CD1c-positive myeloid dendritic cell (primary cell): ENCODE measurements around the gene HDHD2.
"Not testable (repeated sequence)": the region's sequence is repeated elsewhere in the genome, so short reads cannot be mapped to it uniquely, and the experiment has no call there.

Experiments
- DNase-seq: peaks from one replicate; pipeline ENCODE4 v3.0.0-alpha.2; 2016; ENCODE audit errors: extremely low spot score

HDHD2 gene, protein sequence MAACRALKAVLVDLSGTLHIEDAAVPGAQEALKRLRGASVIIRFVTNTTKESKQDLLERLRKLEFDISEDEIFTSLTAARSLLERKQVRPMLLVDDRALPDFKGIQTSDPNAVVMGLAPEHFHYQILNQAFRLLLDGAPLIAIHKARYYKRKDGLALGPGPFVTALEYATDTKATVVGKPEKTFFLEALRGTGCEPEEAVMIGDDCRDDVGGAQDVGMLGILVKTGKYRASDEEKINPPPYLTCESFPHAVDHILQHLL

DNA sequence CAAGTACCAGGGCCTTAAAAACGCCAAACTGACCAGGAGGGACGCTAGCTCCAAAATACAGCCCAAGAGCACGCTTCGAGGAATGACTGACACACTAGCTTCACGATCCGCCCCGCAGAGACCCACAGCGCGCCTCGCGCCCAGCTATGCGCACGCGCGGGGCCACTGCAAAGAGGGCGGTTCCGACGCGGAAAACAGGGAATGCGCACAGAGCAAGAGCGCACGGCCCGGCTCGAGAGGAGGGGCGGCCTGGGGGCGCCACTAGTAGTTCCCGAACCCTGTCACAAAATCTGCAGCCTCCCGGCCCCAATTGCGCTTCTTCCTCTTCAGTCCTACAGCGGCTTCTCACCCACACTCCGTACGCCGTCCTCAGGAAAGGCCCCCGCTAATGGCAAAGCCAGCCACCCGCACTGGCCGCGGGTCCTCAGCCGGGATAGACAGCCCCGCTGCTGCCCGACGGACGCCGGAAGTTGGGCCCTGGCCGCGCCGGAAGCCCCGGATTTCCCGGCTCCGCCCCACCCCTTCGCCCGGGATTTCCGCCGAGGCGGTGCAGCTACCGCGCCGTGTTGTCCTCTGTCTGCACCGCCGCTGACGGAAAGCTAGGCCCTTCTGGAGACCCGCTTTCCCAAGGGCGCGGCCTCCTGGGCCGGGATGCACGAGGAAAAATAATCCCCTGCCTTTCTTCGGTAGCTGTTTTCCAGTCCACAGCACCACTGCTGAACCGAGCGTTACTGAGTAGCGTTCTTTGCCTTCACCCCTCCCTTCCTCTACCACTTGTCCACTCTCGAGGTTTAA is at the start of gene HDHD2:
HDHD2 (minus strand) TSS at position 472 of the 795 bp plus-strand sequence. CDS start 14,061 bp downstream, outside the sequence.
- peak; percentile 87 for DNase-seq

DNA sequence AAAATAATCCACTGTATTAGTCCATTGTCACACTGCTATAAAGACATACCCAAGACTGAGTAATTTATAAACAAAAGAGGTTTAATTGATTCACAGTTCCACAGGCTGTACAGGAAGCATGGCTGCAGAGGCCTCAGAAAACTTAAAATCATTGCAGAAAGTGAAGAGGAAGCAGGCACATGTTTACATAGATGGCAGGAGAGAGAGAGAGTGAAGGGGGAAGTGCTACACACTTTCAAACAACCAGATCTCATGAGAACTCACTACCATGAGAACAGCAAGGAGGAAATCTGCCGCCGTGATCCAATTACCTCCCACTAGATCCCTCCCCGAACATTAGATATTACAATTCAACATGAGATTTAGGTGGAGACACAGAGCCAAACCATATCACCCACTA is 45.7 kb upstream of the HDHD2 start:
- DNase-seq: not testable (repeated sequence)

DNA sequence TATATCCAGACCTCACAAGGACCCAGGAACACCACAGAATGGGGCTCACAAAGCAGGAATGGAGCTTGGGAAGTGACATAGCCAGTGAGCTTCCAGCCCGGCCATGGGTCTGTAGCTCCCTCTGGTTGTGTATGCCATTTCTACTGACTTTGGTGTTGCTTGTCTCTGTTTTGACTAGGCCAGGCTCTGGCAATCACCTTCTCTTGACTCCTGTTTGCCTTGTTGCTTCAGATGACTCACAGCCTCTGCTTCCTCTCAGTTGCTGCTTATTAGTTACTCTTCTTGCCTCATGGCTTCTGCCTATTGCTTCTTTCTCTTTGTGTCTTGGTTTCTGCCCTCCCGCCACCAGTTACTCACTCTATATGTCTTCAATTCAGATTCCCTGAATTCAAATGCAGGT is 41.7 kb upstream of the HDHD2 start:
- no peak for DNase-seq

DNA sequence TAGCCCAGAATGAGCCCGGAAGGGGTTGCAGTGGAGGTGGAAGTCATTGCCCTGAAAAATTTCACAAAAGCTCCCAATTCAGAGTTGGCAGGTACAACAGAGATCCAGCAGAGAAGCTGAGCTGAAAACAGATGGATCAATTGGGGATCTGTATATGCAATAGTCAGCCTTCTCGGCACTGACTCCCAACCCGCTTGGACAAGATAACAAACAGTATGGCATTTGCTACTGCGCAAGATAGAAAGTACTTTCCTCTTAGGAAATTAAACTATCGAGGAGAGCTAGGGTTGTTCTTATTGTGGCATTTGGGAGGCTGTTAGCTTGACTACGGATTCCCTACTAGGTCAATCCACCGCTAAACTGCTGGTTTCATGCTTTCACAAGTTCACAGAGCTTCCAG is 37.4 kb upstream of the HDHD2 start:
- DNase-seq: no peak

DNA sequence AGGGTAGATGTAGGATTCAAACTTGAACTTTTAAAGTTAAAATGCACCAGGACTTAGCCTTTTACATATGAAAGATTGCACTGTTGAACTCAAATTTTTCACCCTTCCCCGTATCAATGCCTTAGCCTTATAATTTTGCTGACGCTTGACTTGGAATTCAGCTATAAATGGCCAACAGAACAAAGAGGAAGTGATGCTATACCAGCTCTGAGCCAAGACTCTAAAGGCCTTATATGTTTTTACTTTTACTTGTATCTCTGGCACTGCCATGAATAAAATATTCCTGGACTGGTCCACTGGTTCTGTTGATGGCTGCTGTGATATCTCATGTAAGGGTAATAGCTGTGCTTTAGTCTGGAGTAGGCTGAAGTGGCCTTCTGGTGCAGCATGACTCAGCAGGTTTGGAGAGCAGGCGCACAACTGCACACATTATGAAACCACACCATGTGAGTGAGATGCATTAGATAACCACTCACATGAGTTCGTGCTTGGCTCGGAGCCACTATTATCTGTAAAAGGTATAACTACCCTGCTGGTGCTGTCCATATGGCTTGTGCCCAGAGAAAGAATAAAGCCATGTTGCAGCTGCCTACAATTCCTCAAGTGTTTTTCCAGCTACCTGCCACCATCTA is 34.2 kb upstream of the HDHD2 start:
- DNase-seq: peak; percentile 58

DNA sequence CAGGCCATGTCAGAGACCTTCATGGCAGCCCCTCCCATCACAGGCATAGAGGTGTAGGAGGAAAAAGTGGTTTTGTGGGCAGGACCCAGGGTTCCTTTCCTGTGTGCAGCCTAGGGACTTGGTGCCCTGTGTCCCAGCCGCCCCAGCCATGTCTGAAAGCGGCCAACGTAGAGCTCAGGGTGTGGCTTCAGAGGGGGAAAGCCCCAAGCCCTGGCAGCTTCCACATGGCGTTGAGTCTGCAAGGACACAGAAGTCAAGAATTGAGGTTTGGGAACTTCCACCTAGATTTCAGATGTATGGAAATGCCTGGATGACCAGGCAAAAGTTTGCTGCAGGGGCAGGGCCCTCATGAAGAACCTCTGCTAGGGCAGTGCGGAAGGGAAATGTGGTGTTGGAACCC is 31.9 kb upstream of the HDHD2 start:
- not testable (repeated sequence) for DNase-seq

DNA sequence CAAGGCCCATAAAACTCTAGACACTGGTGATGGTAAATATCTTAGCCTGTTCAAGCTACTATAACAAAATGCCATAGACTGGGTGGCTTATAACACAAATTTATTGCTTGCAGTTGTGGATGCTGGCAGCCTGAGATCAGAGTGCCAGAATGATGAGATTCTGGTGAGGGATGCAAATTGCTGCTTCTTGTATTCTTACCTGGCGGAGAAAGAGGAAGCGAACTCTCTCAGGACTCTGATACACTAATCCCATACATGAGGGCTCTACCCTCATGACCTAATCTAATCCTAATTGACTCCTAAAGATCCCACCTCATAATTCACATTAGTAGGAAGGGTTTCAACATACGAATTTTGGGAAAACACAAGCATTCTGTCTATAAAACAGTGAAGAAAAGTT is 30.5 kb upstream of the HDHD2 start:
- no peak for DNase-seq

DNA sequence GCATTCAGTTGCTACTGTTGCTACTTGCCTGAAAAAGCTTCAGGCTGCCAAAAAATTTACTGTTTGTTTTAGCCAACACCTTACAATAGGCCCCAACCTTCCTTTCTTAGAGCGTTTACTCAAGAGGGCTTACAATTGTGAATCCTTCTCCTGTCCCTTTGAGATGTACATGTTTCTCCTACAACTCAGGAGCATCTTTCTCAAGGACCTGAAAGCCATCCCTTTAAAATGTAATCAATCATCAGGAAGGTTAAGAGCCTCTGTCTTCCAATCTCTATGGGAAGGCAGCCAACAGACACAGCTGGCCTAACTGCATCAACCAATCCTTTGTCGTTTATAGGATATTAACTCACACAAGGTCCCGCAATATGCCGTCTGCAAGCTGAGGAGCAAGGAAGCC is 29.2 kb upstream of the HDHD2 start:
- no peak for DNase-seq

DNA sequence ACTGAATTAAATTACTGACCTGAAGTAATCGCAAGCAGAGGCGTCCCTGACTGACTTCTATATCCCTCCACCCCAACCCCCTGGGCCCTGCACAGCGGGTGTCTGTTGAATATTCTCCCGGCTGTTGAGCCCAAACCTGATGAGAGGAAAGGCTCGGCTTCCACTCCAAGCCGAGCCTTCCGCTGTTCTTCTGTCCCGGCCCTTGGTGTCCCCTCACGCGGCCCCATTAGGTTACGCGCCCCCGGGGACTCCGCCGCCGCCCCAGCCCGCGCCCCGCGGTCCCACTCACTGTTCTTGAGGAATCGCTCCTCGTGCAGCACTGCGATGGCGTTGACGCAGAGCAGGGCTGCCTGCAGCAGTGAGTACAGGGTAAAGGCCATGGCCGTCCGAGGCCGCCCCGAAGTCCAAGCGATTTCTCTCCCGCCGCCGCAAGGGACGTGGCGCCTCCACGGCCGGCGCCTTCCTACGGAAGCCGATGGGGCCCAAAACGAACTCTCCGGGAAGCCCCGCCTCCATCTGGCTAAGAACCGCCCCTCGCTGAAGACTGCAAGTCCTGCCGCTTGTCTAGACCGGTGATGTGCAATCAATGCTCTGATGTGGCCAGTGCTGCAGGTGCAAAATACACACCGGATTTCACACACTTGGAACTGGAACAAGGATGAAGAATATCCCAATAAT is 25.7 kb upstream of the HDHD2 start, which contains the start of gene IER3IP1:
IER3IP1 (minus strand) TSS at position 467 of the 678 bp plus-strand sequence; CDS start at position 380, 87 bp downstream.
- peak; percentile 93 for DNase-seq

DNA sequence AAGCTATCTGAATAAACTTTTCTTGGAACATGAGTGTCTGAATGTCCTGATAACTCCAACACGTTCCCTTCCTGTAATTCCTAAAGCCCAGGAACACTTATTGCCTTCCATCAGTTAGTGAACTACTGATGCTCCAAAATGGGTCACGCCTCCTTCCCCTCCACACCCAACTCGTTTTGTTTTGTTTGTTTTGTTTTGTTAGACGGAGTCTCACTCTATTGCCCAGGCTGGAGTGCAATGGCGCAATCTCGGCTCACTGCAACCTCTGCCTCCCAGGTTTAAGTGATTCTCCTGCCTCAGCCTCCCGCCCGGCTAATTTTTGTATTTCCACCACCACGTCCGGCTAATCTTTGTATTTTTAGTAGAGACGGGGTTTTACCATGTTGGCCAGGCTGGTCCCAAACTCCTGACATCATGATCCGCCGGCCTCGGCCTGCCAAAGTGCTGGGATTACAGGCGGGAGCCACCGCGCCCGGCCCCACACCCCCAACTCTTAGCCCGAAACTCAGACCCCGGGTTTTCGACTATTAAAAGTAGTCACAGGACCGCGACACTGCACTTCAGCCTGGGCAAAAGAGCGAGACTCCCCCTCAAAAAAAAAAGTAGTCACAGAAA is 25.1 kb upstream of the HDHD2 start:
- no peak for DNase-seq

DNA sequence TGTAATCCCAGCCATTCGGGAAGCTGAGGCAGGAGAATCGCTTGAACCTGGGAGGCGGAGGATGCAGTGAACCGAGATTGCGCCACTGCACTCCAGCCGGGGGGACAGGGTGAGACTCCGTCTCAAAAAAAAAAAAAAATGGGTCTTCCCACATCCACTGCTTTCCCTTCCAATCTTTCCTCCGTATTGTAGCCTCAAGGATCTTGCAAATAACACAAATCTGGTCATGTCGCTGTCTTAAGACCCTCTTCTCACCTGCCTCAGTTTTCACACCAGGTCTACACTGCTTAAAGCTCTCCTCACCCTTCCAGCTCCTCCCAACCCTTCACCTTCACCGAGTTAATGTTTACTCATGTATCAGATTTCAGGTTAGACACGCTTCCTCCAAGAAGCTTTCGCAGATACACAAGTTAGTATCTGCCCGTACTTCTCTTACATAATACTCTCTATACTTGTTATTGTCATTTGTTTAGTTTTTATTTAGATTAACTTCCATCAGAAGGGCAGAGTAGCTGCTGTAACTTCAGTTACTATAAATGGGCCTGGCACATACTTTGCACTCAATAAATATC is 24.3 kb upstream of the HDHD2 start:
- no peak for DNase-seq

DNA sequence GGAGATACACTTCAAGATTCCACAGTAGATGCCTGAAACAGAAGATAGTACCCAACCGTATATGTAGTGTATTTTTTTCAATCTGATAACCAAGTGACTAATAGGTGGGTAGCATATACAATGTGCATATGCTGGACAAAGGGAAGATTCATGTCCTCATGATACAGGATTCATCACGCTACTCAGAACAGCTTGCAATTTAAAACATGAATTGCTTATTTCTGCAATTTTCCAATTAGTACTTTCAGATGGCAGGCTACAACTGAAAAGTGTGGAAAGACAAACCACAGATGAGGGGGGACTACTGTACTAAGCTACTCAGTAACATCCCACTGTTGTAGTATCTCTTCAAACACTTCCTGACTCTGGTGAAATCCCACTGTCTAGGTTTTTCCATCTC is 22.2 kb upstream of the HDHD2 start:
- DNase-seq: no peak

DNA sequence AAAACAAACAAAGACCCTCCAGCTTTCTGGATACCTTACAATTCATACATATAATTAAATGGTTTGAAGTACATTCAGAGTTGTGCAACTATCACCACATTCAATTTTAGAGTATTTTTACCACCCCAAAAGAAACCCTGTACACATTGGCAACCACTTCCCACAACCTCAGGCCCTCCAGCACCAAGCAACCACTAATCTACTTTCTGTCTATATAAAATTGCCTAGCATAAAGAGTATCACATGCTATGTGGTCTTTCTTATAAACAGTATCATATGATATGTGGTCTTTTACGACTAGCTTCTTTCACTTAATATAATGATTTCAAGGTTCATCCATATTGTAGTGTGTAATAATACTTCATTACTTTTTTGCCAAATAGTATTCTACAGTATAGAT is 18.6 kb upstream of the HDHD2 start:
- DNase-seq: no peak

DNA sequence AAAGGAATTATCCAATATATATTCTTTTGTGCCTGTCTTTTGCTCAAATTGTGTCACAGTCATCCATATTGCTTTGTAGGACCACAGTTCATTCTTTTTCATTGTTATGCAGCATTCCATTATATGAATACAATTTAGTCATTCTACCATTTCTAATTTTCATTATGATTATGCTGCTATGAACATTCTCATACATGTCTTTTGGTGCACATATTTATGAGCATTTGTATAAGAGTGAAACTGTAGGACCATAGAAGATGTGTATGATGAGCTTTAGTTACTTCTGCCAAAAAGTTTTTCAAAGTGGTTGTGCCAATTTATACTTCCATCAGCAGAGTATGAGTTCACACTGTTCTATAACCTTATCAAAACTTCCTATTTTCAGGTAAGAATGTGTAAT is 18.2 kb upstream of the HDHD2 start:
- DNase-seq: no peak

DNA sequence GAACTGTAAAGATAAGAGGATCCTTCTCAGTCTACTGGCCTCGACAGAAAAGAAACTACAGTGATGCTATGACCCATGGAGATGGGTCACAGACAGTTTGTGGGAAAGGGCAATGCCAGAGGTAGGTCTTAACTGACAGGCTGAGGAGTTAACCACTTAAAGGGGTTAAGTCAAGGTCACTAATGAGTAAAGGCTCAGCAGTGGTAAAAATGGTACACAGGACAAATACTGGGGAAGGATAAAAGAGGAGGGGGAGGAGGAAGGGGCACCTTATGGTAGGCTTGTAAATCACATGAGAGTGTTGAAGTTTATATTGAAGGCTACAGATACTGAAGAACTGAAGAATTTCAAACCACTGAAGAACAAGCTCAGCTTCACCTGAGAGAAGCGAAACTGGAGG is 16.0 kb upstream of the HDHD2 start:
- no peak for DNase-seq

DNA sequence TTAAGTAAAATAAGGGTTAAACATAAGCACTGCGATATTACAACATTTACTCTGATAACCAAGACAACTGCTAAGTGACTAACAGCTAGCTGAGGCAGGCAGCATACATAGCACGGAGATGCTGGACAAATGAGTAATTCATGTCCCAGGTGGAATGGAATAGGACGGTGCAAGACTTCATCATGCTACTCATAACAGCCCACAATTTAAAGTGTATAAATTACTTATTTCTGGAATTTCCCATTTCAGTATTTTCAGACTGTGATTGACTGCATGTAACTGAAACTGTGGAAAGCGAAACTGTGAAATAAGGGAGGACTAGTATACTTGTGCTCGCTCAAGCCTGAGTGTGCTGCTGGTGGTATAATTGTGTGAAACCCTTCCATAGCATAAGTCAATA is 12.9 kb upstream of the HDHD2 start:
- DNase-seq: no peak

DNA sequence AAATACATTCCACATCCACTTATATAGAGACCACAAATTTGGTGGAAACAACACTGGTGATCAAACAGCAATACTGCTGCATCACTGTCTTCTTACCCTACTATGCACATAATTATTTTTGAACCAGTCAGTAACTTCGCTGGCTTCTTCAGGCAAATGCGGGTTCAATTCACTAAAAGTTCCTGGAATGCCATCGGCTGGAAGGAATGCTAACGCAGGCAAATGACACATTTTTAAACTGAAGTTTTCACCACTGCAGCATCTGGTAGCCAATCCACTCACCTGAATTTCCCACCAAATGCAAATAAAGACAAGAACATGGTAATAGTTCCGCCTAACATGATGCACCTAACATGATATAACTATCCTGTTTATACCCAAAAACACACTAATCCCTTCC is 10.0 kb upstream of the HDHD2 start:
- no peak for DNase-seq

DNA sequence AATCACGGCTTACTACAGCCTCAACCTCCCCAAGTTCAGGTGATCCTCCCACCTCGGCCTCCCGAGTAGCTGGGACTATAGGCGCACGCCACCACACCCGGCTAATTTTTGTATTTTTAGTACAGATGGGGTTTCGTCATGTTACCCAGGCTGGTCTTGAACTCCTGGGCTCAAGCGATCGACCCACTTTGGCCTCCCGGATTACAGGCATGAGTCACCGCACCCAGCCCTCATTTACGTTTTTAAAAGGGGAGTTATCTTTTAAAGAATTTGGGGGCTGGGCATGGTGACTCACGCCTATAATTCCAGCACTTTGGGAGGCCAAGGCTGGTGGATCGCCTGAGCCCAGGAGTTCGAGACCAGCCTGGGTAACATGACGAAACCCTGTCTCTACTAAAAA is 8.1 kb upstream of the HDHD2 start:
- not testable (repeated sequence) for DNase-seq

DNA sequence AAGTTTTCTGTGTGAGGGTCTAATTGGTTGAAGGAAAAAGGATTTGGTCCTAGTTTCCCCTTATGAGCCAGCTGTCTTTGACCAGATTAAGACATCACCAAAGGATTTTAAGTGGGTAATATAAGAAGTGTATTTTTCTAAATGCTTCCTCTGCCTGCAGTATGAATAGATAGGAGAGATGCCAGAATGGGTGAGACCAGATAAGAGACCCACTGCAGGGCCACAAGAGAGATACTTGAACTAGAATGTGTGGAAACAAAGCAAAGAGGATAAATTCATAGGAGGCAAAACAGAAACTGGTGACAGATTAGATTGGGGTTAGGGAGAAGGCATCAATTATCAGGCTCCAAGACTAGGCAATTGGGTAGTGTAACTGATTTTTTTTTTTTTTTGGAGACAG is 1.1 kb upstream of the HDHD2 start:
- DNase-seq: no peak

DNA sequence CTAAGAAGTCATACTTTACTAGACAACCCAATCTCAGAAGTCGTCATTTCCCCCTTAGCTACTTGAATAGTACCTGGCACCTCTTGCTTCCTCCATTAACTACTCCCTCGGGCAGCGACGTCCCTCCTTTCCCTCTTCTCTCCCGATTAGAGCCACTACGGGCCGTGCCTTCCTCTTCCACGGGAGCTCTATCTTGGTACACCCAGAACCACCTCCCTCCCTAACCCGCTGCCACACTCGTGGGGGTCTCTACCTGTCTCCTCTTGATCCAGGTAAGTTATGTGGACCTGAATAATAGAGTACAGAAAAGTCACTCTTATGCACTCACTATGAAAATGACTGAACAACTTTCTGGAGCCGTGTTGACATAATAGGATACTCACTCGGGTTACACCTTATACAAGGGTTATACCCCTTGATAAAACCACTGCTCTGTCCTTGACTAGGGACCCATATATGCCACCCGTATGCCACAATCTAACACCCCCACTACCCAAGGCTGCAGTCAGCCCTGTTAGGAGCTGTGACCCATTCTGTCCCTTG is 595 bp upstream of the HDHD2 start:
- peak; percentile 19 for DNase-seq

DNA sequence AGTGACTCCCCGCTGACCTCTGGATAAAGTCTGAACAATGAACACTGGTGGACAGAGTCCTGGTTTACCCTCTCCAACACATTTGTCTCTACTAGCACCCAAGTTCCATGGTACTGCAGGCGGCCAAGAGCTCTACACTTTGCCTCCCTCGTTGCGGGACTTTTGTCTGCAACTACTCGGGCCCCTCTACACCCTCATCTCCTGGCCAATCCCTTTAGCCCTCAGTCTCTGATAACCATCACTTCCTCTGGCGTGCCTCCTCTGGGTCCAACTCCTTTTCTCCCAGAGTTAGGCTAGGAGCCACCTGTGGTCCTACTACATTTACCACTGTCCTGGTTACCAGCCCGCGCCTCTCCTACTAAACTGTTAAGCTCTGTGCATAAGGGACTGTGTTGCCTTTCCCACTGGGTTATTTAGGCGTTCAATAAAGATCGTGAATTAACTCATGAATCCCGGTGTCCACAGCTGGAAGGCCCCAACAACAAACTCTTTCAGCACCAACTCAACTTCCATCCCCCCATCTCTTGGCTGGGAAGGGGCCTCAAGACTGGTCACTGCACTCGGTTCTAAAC is 757 bp downstream of the HDHD2 start:
- DNase-seq: no peak
